Measurements from ENCODE around the gene TSPAN31.

GRCh38 chr12:57698414-57698813, 46.4 kb upstream of the TSPAN31 start:
- TF ChIP-seq GATA3 (IDR thresholded peaks at IDR 0.05; ENCODE audit: low read depth, low read length) (no peak), GATA2 (IDR thresholded peaks at IDR 0.05; ENCODE audit: low read depth, low read length) (no peak)
